KBM-7 (cell line): ENCODE measurements around the gene SHD.
"Not testable (repeated sequence)": the region's sequence is repeated elsewhere in the genome, so short reads cannot be mapped to it uniquely, and the experiment has no call there.

Source experiments
- DNase-seq: peaks from one replicate; pipeline ENCODE4 v3.0.0-alpha.2; 2015
- in situ Hi-C: fragments of 300-500 bp; cut with MboI; formaldehyde crosslinking; loops from 2 replicates; pipeline ENCODE4 v1.14.3; 2020; ENCODE audit warnings: low sequenced_read_pairs, low pct_unique_long_range_greater_than_20kb, mixed read lengths

The SHD gene

GRCh38 chr19:4322942-4323665 is 44.0 kb downstream of the SHD start:
- in situ Hi-C loops, result no loop called here
- DNase-seq, result no peak

GRCh38 chr19:4323692-4324091 is 44.6 kb downstream of the SHD start:
- DNase-seq, result no peak
- in situ Hi-C loops, result no loop called here

DNA sequence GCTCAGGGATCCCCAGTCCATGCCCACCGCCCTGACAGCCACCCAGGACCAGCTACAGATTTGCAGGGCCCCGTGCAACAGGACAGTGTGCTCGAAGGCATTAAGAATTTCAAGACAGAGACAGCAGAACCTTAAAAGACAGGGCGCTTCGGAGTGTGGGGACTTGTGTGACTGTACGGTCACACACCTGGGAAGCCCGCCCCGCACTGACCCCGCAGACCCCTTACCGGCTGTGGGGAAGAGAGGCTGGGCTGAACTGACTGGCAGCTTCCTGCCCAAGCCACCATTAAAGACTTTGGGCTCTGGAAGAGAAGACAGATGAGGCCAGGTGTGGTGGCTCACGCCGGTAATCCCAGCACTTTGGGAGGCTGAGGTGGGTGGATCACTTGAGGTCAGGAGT is 45.2 kb downstream of the SHD start:
- in situ Hi-C loops, result no loop called here

DNA sequence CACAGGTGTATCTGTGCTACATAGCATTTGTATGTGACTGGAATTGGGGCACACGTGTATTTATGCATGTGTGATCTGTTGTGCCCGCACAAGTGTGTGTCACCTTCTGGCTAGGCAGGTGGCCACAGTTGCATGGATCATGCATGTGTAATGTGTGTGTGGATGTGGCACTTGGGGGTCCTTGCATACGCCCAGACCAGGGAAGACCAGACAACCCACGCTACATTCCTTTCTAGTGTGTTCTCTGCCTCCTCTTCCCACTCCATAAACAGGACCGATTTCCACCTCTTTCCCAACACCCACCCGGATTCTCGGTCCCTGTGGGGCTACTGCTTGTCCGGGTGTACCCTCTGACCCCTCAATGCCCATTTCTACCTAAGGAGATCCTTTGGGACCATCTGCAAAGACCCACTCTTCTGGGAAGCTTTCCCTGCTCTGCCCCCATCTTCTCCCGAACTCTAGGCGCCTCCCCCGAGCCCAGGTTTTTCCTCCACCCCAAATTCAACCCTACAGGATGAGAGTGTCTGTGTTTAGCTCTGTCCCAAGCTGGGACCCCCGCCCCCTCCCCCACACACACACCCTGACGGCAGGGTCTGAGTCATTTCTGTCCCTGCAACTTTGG is 47.3 kb downstream of the SHD start:
- DNase-seq, result no peak
- in situ Hi-C loops, result no loop called here

More for the DNA sequence above, 45.2 kb downstream of the SHD start:
- no peak for DNase-seq

- DNase-seq, result no peak
- in situ Hi-C loops, result no loop called here
These were observed 47.8 kb downstream of the SHD start for GRCh38 chr19:4326837-4327251.

GRCh38 chr19:4327252-4327876 is 48.3 kb downstream of the SHD start:
- no peak for DNase-seq
- in situ Hi-C loops, result no loop called here

GRCh38 chr19:4327877-4328242 is 48.8 kb downstream of the SHD start:
- in situ Hi-C loops, result no loop called here
- DNase-seq, result no peak

DNA sequence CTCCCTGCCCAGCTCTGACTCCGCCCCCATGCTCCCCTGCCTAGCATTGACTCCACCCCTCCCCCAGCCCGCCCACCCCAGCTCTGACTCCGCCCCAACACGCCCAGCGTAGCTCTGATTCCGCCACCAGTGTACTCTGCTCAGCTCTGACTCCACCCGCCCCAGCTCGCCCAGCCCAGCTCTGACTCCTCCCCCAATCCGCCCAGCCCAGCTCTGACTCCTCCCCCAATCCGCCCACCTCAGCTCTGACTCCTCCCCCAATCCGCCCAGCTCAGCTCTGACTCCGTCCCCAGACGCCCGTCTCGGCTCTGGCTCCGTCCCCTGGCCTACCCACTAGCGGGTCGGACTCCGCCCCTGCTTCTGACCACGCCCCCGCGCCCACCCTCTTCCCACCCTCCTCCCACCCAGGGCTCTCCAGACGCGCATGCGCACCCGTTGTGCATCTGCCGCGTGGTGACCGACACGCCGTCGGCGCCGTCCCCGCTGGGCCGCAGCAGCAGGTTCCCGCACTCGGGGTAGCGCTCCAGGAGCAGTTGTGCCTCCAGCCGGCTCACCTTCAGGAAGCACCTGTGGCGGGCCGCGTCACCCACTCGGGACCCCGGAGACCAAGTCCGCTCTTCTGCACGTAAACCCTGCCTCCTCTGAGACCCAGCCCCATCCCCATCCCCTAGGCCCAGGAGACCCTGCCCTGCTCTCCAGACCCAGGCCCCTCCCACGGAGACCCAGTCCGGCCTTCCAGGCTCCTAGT is 49.4 kb downstream of the SHD start:
- no peak for DNase-seq
- in situ Hi-C loops, result no loop called here

GRCh38 chr19:4328991-4329681 is 50.1 kb downstream of the SHD start:
- in situ Hi-C loops, DNase-seq: not testable (repeated sequence)

- no peak for DNase-seq
- in situ Hi-C loops, result no loop called here
These were observed 50.8 kb downstream of the SHD start for GRCh38 chr19:4329858-4330257.

DNA sequence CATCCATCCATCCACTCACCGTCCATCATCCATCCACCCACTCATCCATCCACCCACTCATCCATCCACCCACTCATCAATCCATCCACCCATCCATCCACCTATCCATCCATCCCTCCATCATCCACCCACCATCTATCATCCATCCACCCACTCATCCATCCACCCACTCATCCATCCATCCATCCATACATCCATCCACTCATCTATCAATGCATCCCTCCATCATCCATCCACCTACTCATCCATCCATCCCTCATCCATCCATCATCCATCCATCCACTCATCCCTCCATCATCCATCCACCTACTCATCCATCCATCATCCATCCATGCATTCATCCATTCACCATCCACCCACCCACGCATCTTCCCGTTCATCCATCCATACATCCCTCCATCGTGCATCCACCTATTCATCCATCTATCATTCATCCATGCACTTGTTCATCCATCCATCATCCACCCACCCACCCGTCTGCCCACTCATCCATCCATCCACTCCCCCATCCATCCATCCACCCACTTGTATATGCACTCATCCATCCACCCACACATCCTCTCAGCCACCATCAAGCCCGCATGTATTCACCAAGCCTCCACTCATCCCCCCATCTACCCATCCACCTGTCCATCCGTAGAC is 56.0 kb downstream of the SHD start:
- in situ Hi-C loops, result no loop called here
- no peak for DNase-seq

- no peak for DNase-seq
- in situ Hi-C loops, result no loop called here
These were observed 58.9 kb downstream of the SHD start for GRCh38 chr19:4337906-4338440.

- DNase-seq, result no peak
- in situ Hi-C loops, result no loop called here
These were observed 59.6 kb downstream of the SHD start, which contains the start of gene STAP2 for GRCh38 chr19:4338441-4339355. Gene STAP2, minus strand, starts transcription at chr19:4338827. Its CDS starts 74 bp downstream, at chr19:4338753.
